H9 (cell line): ENCODE results near the gene RASGRF1. TPM values are rescaled to one million over a fixed set of nuclear protein-coding genes. Genes with fewer than 3 reads are reported as not detected.

Source experiments
- DNase-seq: peaks from one replicate; pipeline ENCODE4 v3.0.0-alpha.2; 2017
- H2AFZ ChIP-seq: one replicate; pipeline ENCODE4 v1.6.1; 2013; ENCODE audit warnings: mild to moderate bottlenecking, low read length, control low read depth, moderate library complexity
- H2AK5ac ChIP-seq: 2 replicates; pipeline ENCODE4 v1.6.1; 2013; ENCODE audit warnings: low read length, control low read depth, mixed read lengths; ENCODE audit not compliant: insufficient read length
- H2BK120ac ChIP-seq: one replicate; pipeline ENCODE4 v1.6.1; 2013; ENCODE audit warnings: low read depth, mild to moderate bottlenecking, low read length, control low read depth, inconsistent platforms; ENCODE audit not compliant: poor library complexity, severe bottlenecking
- H2BK12ac ChIP-seq: 2 replicates; pipeline ENCODE4 v1.6.1; 2013; ENCODE audit warnings: low read length, control low read depth, mixed read lengths, low read depth; ENCODE audit not compliant: insufficient read length
- H2BK15ac ChIP-seq: 2 replicates; pipeline ENCODE4 v1.6.1; 2013; ENCODE audit warnings: low read depth, low read length, control low read depth
- H2BK20ac ChIP-seq: one replicate; pipeline ENCODE4 v1.6.1; 2013; ENCODE audit warnings: low read depth, mild to moderate bottlenecking, low read length, control low read depth, inconsistent platforms; ENCODE audit not compliant: poor library complexity, severe bottlenecking
- H2BK5ac ChIP-seq: 2 replicates; pipeline ENCODE4 v1.6.1; 2013; ENCODE audit warnings: low read length, control low read depth, mixed read lengths; ENCODE audit not compliant: insufficient read length
- H3K14ac ChIP-seq: 2 replicates; pipeline ENCODE4 v1.6.1; 2013; ENCODE audit warnings: low read length, control low read depth; ENCODE audit not compliant: insufficient read depth
- H3K18ac ChIP-seq: 2 replicates; pipeline ENCODE4 v1.6.1; 2013; ENCODE audit warnings: low read depth, mild to moderate bottlenecking, mixed read lengths, low read length, control low read depth; ENCODE audit not compliant: insufficient read length
- H3K23ac ChIP-seq: 2 replicates; pipeline ENCODE4 v1.6.1; 2013; ENCODE audit warnings: low read length, control low read depth, mixed read lengths, low read depth; ENCODE audit not compliant: insufficient read length
- H3K23me2 ChIP-seq: 2 replicates; pipeline ENCODE4 v1.6.1; 2013; ENCODE audit warnings: low read depth, mild to moderate bottlenecking, mixed read lengths, low read length, control low read depth; ENCODE audit not compliant: insufficient read length, poor library complexity, severe bottlenecking
- H3K27ac ChIP-seq: 2 replicates; pipeline ENCODE4 v1.5.1; 2013; ENCODE audit warnings: low read length, control low read depth, mixed read lengths, low read depth; ENCODE audit not compliant: insufficient read length
- H3K27me3 ChIP-seq: 2 replicates; pipeline ENCODE4 v1.6.1; 2013; ENCODE audit warnings: low read length, control low read depth, inconsistent platforms; ENCODE audit not compliant: insufficient read depth
- H3K4ac ChIP-seq: 2 replicates; pipeline ENCODE4 v1.6.1; 2013; ENCODE audit warnings: low read depth, mild to moderate bottlenecking, control low read depth, inconsistent platforms, low read length, moderate library complexity
- H3K4me1 ChIP-seq: 2 replicates; pipeline ENCODE4 v1.6.1; 2013; ENCODE audit warnings: low read length, control low read depth, inconsistent platforms; ENCODE audit not compliant: insufficient read depth
- H3K4me2 ChIP-seq: 2 replicates; pipeline ENCODE4 v1.6.1; 2013; ENCODE audit warnings: low read length, control low read depth, mixed read lengths; ENCODE audit not compliant: insufficient read length, insufficient read depth
- H3K56ac ChIP-seq: 2 replicates; pipeline ENCODE4 v1.6.1; 2013; ENCODE audit warnings: low read depth, mild to moderate bottlenecking, mixed read lengths, low read length, control low read depth; ENCODE audit not compliant: insufficient read length
- H3K79me1 ChIP-seq: 2 replicates; pipeline ENCODE4 v1.6.1; 2013; ENCODE audit warnings: low read depth, mild to moderate bottlenecking, moderate library complexity, low read length, control low read depth, inconsistent platforms; ENCODE audit not compliant: insufficient read depth, poor library complexity, severe bottlenecking
- H3K79me2 ChIP-seq: 2 replicates; pipeline ENCODE4 v1.6.1; 2013; ENCODE audit warnings: low read length, control low read depth, inconsistent platforms; ENCODE audit not compliant: insufficient read depth
- H3K9ac ChIP-seq: 2 replicates; pipeline ENCODE4 v1.6.1; 2013; ENCODE audit warnings: low read length, control low read depth, mixed read lengths; ENCODE audit not compliant: insufficient read length; ENCODE audit errors: extremely low read depth
- H3K9me3 ChIP-seq: one replicate; pipeline ENCODE4 v1.6.1; 2013; ENCODE audit warnings: low read depth, low read length, inconsistent platforms; ENCODE audit not compliant: control insufficient read depth
- H3T11ph ChIP-seq: one replicate; pipeline ENCODE4 v1.6.1; 2013; ENCODE audit warnings: mild to moderate bottlenecking, low read length, control low read depth, inconsistent platforms
- H4K20me1 ChIP-seq: one replicate; pipeline ENCODE4 v1.6.1; 2013; ENCODE audit not compliant: control insufficient read depth, insufficient read length, insufficient read depth
- H4K5ac ChIP-seq: 2 replicates; pipeline ENCODE4 v1.6.1; 2013; ENCODE audit warnings: low read depth, mild to moderate bottlenecking, mixed read lengths, low read length, control low read depth; ENCODE audit not compliant: insufficient read length
- H4K8ac ChIP-seq: replicated peaks from 2 replicates; pipeline ENCODE4 v1.6.1; 2013; ENCODE audit warnings: low read length, control low read depth, mixed read lengths, low read depth; ENCODE audit not compliant: insufficient read length
- H4K91ac ChIP-seq: 2 replicates; pipeline ENCODE4 v1.6.1; 2013; ENCODE audit warnings: low read depth, mild to moderate bottlenecking, moderate library complexity, mixed read lengths, low read length, control low read depth; ENCODE audit not compliant: insufficient read length
- H3K27ac Mint-ChIP-seq, 3 experiments: 2 replicates in 2 of 3; 3 replicates in 1 of 3; pipeline ENCODE4 v1.8.0; 2020 to 2021; ENCODE audit warnings: mixed read lengths in 3 of 3, mild to moderate bottlenecking in 1 of 3, moderate library complexity in 1 of 3
- H3K27me3 Mint-ChIP-seq: 2 replicates; pipeline ENCODE4 v1.8.0; 2021; ENCODE audit warnings: low read depth, mild to moderate bottlenecking, moderate library complexity, mixed read lengths
- H3K36me3 Mint-ChIP-seq, 3 experiments: 2 replicates in 2 of 3; 3 replicates in 1 of 3; pipeline ENCODE4 v1.8.0; 2020 to 2021; ENCODE audit warnings: low read depth in 3 of 3, mixed read lengths in 3 of 3; ENCODE audit not compliant: insufficient read depth in 1 of 3
- H3K4me1 Mint-ChIP-seq, 2 experiments: 2 replicates each; pipeline ENCODE4 v1.8.0; 2020; ENCODE audit warnings: mixed read lengths in 2 of 2
- H3K4me3 Mint-ChIP-seq, 2 experiments: 2 replicates in 1 of 2; 3 replicates in 1 of 2; pipeline ENCODE4 v1.8.0; 2020 to 2021; ENCODE audit warnings: mild to moderate bottlenecking in 2 of 2, mixed read lengths in 2 of 2, moderate library complexity in 1 of 2
- H3K9me3 Mint-ChIP-seq, 2 experiments: 2 replicates in 1 of 2; 3 replicates in 1 of 2; pipeline ENCODE4 v1.8.0; 2020; ENCODE audit warnings: mild to moderate bottlenecking in 2 of 2, mixed read lengths in 2 of 2, moderate library complexity in 1 of 2
- WGBS: extraction: QIAGEN DNeasy Blood & Tissue Kit; methylation state at CpG from one replicate; pipeline ENCODE4 v1.1.7; 2013; ENCODE audit warnings: missing lambda C conversion rate, low lambda C conversion rate, mixed read lengths; ENCODE audit not compliant: insufficient read length; ENCODE audit errors: extremely low coverage; 5-methylcytosine and 5-hydroxymethylcytosine counted together
- total RNA-seq: library from RNA; stranded (reverse); gene quantifications from 2 replicates; pipeline ENCODE4 v1.2.1, GENCODE V29; 2021
- TF ChIP-seq, protein P1 (sequence below): fragments of 200-600 bp; sonication (generic); conservative IDR thresholded peaks from 3 replicates; pipeline ENCODE4 v1.8.0; 2021; ENCODE audit warnings: antibody characterized with exemption, mild to moderate bottlenecking

Gene RASGRF1
- total RNA-seq, 1 experiment from 2014 or later: 0.48 TPM

DNA sequence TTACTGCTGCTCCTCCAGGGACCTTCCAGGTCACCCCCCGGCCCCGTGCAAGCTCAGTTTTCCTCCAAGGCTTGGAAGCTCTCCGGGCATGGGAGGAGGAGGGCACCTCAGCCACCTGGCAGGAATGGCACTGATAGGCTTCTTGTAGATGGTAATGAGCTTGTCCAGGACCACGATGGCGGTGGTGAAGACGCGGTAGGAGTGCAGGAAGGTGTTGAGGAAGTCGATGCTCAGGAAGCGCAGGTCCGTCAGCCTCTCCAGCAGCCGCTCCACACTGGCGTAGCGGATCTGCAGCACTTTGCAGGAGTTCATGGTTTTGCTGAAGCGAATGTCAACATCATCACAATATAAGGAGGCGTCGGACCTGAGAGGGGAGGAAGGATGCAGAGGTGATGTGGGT lies 84.5 kb downstream of the RASGRF1 start:
- no peaks in the 10 kb centered on the region for H4K20me1 ChIP-seq
- peaks cover 2% of the 10 kb centered on the region; the same call in 1 of the 2 replicates for H3K27me3 ChIP-seq
- no peak overlapping the region for H2BK20ac ChIP-seq
- H2BK12ac ChIP-seq: no peak overlapping the region
- no peaks in the 10 kb centered on the region for H3K23me2 ChIP-seq
- no peak overlapping the region for H2BK5ac ChIP-seq
- no peaks in the 10 kb centered on the region for H3K9me3 ChIP-seq
- Mint-ChIP-seq H3K4me1 (peaks cover 27 to 29% of the 10 kb centered on the region in 2 experiments), H3K27me3 (peaks cover 60% of the 10 kb centered on the region), H3K9me3 (no peaks in the 10 kb centered on the region), H3K27ac (no peak overlapping the region), H3K4me3 (no peak overlapping the region), H3K36me3 (no peaks in the 10 kb centered on the region)
- H3K9ac ChIP-seq: no peak overlapping the region
- H3K79me1 ChIP-seq: no peaks in the 10 kb centered on the region
- no peak overlapping the region for H2AFZ ChIP-seq
- no peak overlapping the region; the same call in 1 of the 2 replicates for H3K14ac ChIP-seq
- H3K4me1 ChIP-seq: peaks cover 4% of the 10 kb centered on the region
- TF ChIP-seq, protein P1, sequence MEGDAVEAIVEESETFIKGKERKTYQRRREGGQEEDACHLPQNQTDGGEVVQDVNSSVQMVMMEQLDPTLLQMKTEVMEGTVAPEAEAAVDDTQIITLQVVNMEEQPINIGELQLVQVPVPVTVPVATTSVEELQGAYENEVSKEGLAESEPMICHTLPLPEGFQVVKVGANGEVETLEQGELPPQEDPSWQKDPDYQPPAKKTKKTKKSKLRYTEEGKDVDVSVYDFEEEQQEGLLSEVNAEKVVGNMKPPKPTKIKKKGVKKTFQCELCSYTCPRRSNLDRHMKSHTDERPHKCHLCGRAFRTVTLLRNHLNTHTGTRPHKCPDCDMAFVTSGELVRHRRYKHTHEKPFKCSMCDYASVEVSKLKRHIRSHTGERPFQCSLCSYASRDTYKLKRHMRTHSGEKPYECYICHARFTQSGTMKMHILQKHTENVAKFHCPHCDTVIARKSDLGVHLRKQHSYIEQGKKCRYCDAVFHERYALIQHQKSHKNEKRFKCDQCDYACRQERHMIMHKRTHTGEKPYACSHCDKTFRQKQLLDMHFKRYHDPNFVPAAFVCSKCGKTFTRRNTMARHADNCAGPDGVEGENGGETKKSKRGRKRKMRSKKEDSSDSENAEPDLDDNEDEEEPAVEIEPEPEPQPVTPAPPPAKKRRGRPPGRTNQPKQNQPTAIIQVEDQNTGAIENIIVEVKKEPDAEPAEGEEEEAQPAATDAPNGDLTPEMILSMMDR: no peak
- no peak overlapping the region for H3K4me2 ChIP-seq
- no peak overlapping the region for H2BK15ac ChIP-seq
- no peak overlapping the region for H3T11ph ChIP-seq
- H3K4ac ChIP-seq: no peak overlapping the region
- no peak overlapping the region for H2BK120ac ChIP-seq
- no peak for DNase-seq
- H4K5ac ChIP-seq: no peak overlapping the region
- no peaks in the 10 kb centered on the region for H3K79me2 ChIP-seq
- WGBS: no CpG with 5 or more reads among the region's 16 CpGs
- H2AK5ac ChIP-seq: no peak overlapping the region
- no peak overlapping the region for H4K8ac ChIP-seq
- no peak overlapping the region for H4K91ac ChIP-seq
- H3K23ac ChIP-seq: no peak overlapping the region
- H3K56ac ChIP-seq: no peak overlapping the region
- no peak overlapping the region for H3K27ac ChIP-seq
- peak overlapping the region; percentile 31 for H3K18ac ChIP-seq
